GM12878 (cell line): Measurements from ENCODE around the gene FAT1.

Experiments
- BHLHE40 ChIP-seq, 2 experiments: fragments of 450-650 bp in 1 of 2; IDR thresholded peaks; 2 replicates each; pipeline ENCODE4 v1.6.1; 2011 to 2017; ENCODE audit warnings: low read depth in 2 of 2, borderline replicate concordance in 1 of 2, improper control_type of control experiment in 1 of 2, low read length in 1 of 2, mild to moderate bottlenecking in 1 of 2
- CTCF ChIP-seq, 3 experiments: IDR thresholded peaks in 2 of 3; conservative IDR thresholded peaks in 1 of 3; 2 replicates each; pipeline ENCODE4 v1.5.1; 2011; ENCODE audit warnings: low read depth in 3 of 3, low read length in 3 of 3, mild to moderate bottlenecking in 3 of 3, control low read depth in 2 of 3, moderate library complexity in 2 of 3, inconsistent platforms in 1 of 3, mixed read lengths in 1 of 3; ENCODE audit not compliant: control insufficient read depth in 2 of 3, insufficient read depth in 1 of 3; ENCODE audit errors: extremely low read depth in 1 of 3
- EP300 ChIP-seq, 2 experiments: fragments of 150-350 bp in 1 of 2; IDR thresholded peaks; 2 replicates each; pipeline ENCODE4 v1.6.1; 2011 to 2012; ENCODE audit warnings: low read depth in 2 of 2, low read length in 2 of 2, borderline replicate concordance in 1 of 2, improper control_type of control experiment in 1 of 2, inconsistent platforms in 1 of 2; ENCODE audit not compliant: control insufficient read depth in 1 of 2
- ETV6 ChIP-seq, 2 experiments: fragments of 450-650 bp in 1 of 2; IDR thresholded peaks in 1 of 2; conservative IDR thresholded peaks in 1 of 2; 2 replicates each; pipeline ENCODE4 v1.6.1; 2014; ENCODE audit warnings: antibody characterized with exemption in 1 of 2, borderline replicate concordance in 1 of 2, low read depth in 1 of 2, mild to moderate bottlenecking in 1 of 2, moderate library complexity in 1 of 2
- POLR2A ChIP-seq: IDR thresholded peaks from 2 replicates; pipeline ENCODE4 v1.6.1; 2011; ENCODE audit warnings: low read depth, mild to moderate bottlenecking, low read length

GRCh38 chr4:186596346-186596745 is 127.3 kb downstream of the FAT1 start:
- TF ChIP-seq CTCF (IDR thresholded peaks at IDR 0.05 in 2 of 3, conservative IDR thresholded peaks at IDR 0.05 in 1 of 3; ENCODE audit: control insufficient read depth in 2 of 3, extremely low read depth in 1 of 3, insufficient read depth in 1 of 3, low read depth in 3 of 3, low read length in 3 of 3) (no peak), BHLHE40 (IDR thresholded peaks at IDR 0.05; ENCODE audit: borderline replicate concordance in 1 of 2, low read depth in 2 of 2, low read length in 1 of 2) (no peak), POLR2A (no peak), EP300 (IDR thresholded peaks at IDR 0.05; ENCODE audit: borderline replicate concordance in 1 of 2, control insufficient read depth in 1 of 2, low read depth in 2 of 2, low read length in 2 of 2) (no peak), ETV6 (conservative IDR thresholded peaks at IDR 0.05 in 1 of 2, IDR thresholded peaks at IDR 0.05 in 1 of 2; ENCODE audit: borderline replicate concordance in 1 of 2, low read depth in 1 of 2) (no peak)
